ENCODE measurements around the gene SCGB1A1.

SCGB1A1 gene

GRCh38 chr11:62398011-62398994, 20.5 kb upstream of the SCGB1A1 start:
- no peak for DNase-seq (ENCODE audit: low spot score)

GRCh38 chr11:62399172-62399877, 19.5 kb upstream of the SCGB1A1 start:
- DNase-seq (ENCODE audit: low spot score), result no peak

- no peak for DNase-seq (ENCODE audit: low spot score)
These were observed 19.0 kb upstream of the SCGB1A1 start for GRCh38 chr11:62399878-62400266.

- DNase-seq (ENCODE audit: low spot score), result no peak
These were observed 18.6 kb upstream of the SCGB1A1 start for GRCh38 chr11:62400281-62400680.

GRCh38 chr11:62400760-62401159, 18.1 kb upstream of the SCGB1A1 start:
- no peak for DNase-seq (ENCODE audit: low spot score)

- no peak for DNase-seq (ENCODE audit: low spot score)
These were observed 17.5 kb upstream of the SCGB1A1 start for GRCh38 chr11:62401356-62401755.

GRCh38 chr11:62401811-62402210, 17.0 kb upstream of the SCGB1A1 start:
- no peak for DNase-seq (ENCODE audit: low spot score)

- peak; percentile 44 for DNase-seq (ENCODE audit: low spot score)
These were observed 16.4 kb upstream of the SCGB1A1 start for GRCh38 chr11:62402226-62402959.

- DNase-seq (ENCODE audit: low spot score), result no peak
These were observed 15.7 kb upstream of the SCGB1A1 start for GRCh38 chr11:62402960-62403730.

GRCh38 chr11:62404435-62404834, 14.4 kb upstream of the SCGB1A1 start:
- DNase-seq (ENCODE audit: low spot score), result no peak

GRCh38 chr11:62404901-62405300, 13.9 kb upstream of the SCGB1A1 start:
- DNase-seq (ENCODE audit: low spot score), result no peak

GRCh38 chr11:62406034-62406433, 12.8 kb upstream of the SCGB1A1 start:
- no peak for DNase-seq (ENCODE audit: low spot score)

- no peak for DNase-seq (ENCODE audit: low spot score)
These were observed 9.0 kb upstream of the SCGB1A1 start for GRCh38 chr11:62409831-62410230.

- no peak for DNase-seq (ENCODE audit: low spot score)
These were observed 7.9 kb upstream of the SCGB1A1 start for GRCh38 chr11:62410972-62411371.

- no peak for DNase-seq (ENCODE audit: low spot score)
These were observed 7.3 kb upstream of the SCGB1A1 start for GRCh38 chr11:62411524-62411923.

GRCh38 chr11:62413060-62413696, 5.7 kb upstream of the SCGB1A1 start:
- no peak for DNase-seq (ENCODE audit: low spot score)

- DNase-seq (ENCODE audit: low spot score), result no peak
These were observed 2.2 kb upstream of the SCGB1A1 start for GRCh38 chr11:62416596-62416995.

- no peak for DNase-seq (ENCODE audit: low spot score)
These were observed 697 bp upstream of the SCGB1A1 start for GRCh38 chr11:62418136-62418535.

GRCh38 chr11:62419314-62419929, 589 bp downstream of the SCGB1A1 start:
- DNase-seq (ENCODE audit: low spot score), result no peak

- no peak for DNase-seq (ENCODE audit: low spot score)
These were observed 1.1 kb downstream of the SCGB1A1 start for GRCh38 chr11:62419943-62420342.

- DNase-seq (ENCODE audit: low spot score), result no peak
These were observed 2.0 kb downstream of the SCGB1A1 start for GRCh38 chr11:62420882-62421281.

Data from activated CD4-positive, alpha-beta T cell treated with anti-CD3 and anti-CD28 coated beads, Interleukin-2, Interleukin-4, amounts not matched to agents 100 ng/mL and 50 ng/mL, durations not matched to agents 16 hours and 8 hours (primary cell).